ENCODE results near the gene PTBP1.
A peak's percentile ranks its signal among the peaks of the same experiment; 100 is the strongest.

PTBP1 gene

DNA sequence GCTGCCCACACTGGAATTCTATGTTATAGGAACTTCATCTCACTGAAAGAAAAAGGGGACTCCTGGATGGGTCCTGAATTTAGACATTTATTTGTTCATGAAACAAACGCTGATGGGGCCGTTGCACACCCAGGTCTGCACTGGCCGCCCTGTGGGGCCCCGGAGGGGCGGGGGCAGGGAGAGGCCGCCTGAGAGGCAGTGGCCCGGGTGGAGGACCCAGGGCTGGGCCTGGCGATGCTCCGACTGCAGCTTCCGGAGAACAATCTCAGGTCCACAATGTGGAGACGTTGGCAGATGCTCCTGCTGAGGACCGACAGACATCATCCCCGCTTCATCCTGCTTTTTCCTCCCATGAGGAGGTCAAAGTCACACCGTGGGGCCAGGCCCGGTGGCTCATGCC lies 16.3 kb upstream of the PTBP1 start:
- TF ChIP-seq CREB1 (IDR thresholded peaks at IDR 0.05; ENCODE audit: low read depth) (no peak), YY1 (IDR thresholded peaks at IDR 0.05; ENCODE audit: low read depth) (no peak), TAF1 (IDR thresholded peaks at IDR 0.05; ENCODE audit: low read depth) (no peak), FOXM1 (IDR thresholded peaks at IDR 0.05; ENCODE audit: borderline replicate concordance, low read depth) (no peak), TCF12 (IDR thresholded peaks at IDR 0.05; ENCODE audit: low read depth) (no peak), NFIC (IDR thresholded peaks at IDR 0.05) (no peak), CEBPB (IDR thresholded peaks at IDR 0.05) (no peak), RAD21 (IDR thresholded peaks at IDR 0.05; ENCODE audit: low read depth) (no peak), EP300 (IDR thresholded peaks at IDR 0.05; ENCODE audit: borderline replicate concordance) (no peak), EGR1 (IDR thresholded peaks at IDR 0.05) (no peak), ZBTB7A (IDR thresholded peaks at IDR 0.05; ENCODE audit: low read depth) (no peak), TEAD4 (IDR thresholded peaks at IDR 0.05) (no peak)
- TF ChIP-seq, protein P1, sequence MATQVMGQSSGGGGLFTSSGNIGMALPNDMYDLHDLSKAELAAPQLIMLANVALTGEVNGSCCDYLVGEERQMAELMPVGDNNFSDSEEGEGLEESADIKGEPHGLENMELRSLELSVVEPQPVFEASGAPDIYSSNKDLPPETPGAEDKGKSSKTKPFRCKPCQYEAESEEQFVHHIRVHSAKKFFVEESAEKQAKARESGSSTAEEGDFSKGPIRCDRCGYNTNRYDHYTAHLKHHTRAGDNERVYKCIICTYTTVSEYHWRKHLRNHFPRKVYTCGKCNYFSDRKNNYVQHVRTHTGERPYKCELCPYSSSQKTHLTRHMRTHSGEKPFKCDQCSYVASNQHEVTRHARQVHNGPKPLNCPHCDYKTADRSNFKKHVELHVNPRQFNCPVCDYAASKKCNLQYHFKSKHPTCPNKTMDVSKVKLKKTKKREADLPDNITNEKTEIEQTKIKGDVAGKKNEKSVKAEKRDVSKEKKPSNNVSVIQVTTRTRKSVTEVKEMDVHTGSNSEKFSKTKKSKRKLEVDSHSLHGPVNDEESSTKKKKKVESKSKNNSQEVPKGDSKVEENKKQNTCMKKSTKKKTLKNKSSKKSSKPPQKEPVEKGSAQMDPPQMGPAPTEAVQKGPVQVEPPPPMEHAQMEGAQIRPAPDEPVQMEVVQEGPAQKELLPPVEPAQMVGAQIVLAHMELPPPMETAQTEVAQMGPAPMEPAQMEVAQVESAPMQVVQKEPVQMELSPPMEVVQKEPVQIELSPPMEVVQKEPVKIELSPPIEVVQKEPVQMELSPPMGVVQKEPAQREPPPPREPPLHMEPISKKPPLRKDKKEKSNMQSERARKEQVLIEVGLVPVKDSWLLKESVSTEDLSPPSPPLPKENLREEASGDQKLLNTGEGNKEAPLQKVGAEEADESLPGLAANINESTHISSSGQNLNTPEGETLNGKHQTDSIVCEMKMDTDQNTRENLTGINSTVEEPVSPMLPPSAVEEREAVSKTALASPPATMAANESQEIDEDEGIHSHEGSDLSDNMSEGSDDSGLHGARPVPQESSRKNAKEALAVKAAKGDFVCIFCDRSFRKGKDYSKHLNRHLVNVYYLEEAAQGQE (IDR thresholded peaks at IDR 0.05; ENCODE audit: low read depth): no peak
- TF ChIP-seq, protein P2, sequence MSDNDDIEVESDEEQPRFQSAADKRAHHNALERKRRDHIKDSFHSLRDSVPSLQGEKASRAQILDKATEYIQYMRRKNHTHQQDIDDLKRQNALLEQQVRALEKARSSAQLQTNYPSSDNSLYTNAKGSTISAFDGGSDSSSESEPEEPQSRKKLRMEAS (IDR thresholded peaks at IDR 0.05): no peak
- TF ChIP-seq, protein P3, sequence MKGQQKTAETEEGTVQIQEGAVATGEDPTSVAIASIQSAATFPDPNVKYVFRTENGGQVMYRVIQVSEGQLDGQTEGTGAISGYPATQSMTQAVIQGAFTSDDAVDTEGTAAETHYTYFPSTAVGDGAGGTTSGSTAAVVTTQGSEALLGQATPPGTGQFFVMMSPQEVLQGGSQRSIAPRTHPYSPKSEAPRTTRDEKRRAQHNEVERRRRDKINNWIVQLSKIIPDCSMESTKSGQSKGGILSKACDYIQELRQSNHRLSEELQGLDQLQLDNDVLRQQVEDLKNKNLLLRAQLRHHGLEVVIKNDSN (IDR thresholded peaks at IDR 0.05): no peak

DNA sequence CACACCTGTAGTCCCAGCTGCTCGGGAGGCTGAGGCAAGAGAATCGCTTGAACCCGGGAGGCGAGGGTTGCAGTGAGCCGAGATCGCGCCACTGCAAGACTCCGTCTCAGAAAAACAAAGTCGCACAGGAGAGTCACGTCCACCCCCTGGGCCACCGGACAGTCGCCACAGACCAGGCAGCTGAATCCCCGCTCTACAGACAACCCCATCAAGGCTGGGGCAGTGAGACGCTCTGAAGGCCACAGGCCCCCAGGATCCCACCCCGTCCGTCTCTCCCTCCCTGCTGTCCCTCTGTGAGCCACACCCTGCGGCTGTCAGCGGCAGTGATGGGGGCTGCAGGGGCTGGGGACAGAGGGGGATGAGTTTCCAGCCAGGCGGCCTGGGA lies 15.5 kb upstream of the PTBP1 start:
- no peak for TF ChIP-seq FOXM1 (IDR thresholded peaks at IDR 0.05; ENCODE audit: borderline replicate concordance, low read depth)
- no peak for TF ChIP-seq TCF12 (IDR thresholded peaks at IDR 0.05; ENCODE audit: low read depth)
- TF ChIP-seq CEBPB (IDR thresholded peaks at IDR 0.05): no peak
- TF ChIP-seq YY1 (IDR thresholded peaks at IDR 0.05; ENCODE audit: low read depth): no peak
- TF ChIP-seq CREB1 (IDR thresholded peaks at IDR 0.05; ENCODE audit: low read depth): no peak
- TF ChIP-seq ZBTB7A (IDR thresholded peaks at IDR 0.05; ENCODE audit: low read depth): no peak
- TF ChIP-seq, protein P2 (IDR thresholded peaks at IDR 0.05): no peak
- TF ChIP-seq EGR1 (IDR thresholded peaks at IDR 0.05): no peak
- TF ChIP-seq RAD21 (IDR thresholded peaks at IDR 0.05; ENCODE audit: low read depth): no peak

DNA sequence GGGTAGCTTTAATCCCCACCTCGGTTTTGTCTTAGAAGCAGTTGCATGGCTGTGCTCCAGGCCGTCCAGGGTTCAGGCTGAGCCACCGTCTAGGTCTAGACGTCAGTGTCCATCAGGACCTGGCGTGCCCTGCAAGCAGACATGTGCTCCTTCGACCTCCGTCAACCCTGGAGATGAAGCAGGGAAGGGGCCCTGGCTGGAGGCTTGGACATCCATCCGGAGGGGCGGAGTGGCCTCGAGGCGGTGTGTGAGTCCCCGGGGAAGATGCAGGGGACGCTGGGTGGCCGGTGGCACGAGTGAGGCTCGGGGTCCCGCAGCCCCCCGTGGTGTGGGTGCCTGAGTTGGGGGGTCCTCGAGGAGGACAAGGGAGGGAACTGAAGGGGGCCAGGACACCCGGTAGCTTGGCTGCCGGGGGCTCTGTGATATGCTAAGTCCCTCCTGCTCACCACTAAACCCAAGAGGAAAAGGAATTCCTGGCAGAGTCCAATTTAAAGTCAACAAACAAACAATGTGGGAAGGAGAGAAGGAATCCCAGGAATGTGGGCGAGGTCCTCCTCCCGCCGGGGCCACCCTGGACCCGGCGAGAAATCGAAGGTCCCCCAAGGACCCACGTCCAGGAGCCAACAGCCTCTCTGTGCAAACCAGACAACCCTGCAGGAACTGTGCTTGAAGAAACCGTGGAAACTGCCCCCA lies 14.9 kb upstream of the PTBP1 start:
- TF ChIP-seq EGR1 (IDR thresholded peaks at IDR 0.05) (no peak), ZBTB7A (IDR thresholded peaks at IDR 0.05; ENCODE audit: low read depth) (peak; percentile 83), NFIC (IDR thresholded peaks at IDR 0.05) (peak; percentile 89), CREB1 (IDR thresholded peaks at IDR 0.05; ENCODE audit: low read depth) (0 out of 2 replicates have a peak, but pooled peaks have one; percentile 35), CEBPB (IDR thresholded peaks at IDR 0.05) (no peak), YY1 (IDR thresholded peaks at IDR 0.05; ENCODE audit: low read depth) (no peak), RAD21 (IDR thresholded peaks at IDR 0.05; ENCODE audit: low read depth) (peak; percentile 5; the same call in 1 of the 2 replicates), FOXM1 (IDR thresholded peaks at IDR 0.05; ENCODE audit: borderline replicate concordance, low read depth) (peak; percentile 61; the same call in 1 of the 2 replicates), TEAD4 (IDR thresholded peaks at IDR 0.05) (peak; percentile 99), TCF12 (IDR thresholded peaks at IDR 0.05; ENCODE audit: low read depth) (peak; percentile 79), EP300 (IDR thresholded peaks at IDR 0.05; ENCODE audit: borderline replicate concordance) (peak; percentile 76; the same call in 1 of the 2 replicates)
- TF ChIP-seq, protein P1 (IDR thresholded peaks at IDR 0.05; ENCODE audit: low read depth): no peak
- TF ChIP-seq, protein P2 (IDR thresholded peaks at IDR 0.05): peak; percentile 77; the same call in 1 of the 2 replicates

DNA sequence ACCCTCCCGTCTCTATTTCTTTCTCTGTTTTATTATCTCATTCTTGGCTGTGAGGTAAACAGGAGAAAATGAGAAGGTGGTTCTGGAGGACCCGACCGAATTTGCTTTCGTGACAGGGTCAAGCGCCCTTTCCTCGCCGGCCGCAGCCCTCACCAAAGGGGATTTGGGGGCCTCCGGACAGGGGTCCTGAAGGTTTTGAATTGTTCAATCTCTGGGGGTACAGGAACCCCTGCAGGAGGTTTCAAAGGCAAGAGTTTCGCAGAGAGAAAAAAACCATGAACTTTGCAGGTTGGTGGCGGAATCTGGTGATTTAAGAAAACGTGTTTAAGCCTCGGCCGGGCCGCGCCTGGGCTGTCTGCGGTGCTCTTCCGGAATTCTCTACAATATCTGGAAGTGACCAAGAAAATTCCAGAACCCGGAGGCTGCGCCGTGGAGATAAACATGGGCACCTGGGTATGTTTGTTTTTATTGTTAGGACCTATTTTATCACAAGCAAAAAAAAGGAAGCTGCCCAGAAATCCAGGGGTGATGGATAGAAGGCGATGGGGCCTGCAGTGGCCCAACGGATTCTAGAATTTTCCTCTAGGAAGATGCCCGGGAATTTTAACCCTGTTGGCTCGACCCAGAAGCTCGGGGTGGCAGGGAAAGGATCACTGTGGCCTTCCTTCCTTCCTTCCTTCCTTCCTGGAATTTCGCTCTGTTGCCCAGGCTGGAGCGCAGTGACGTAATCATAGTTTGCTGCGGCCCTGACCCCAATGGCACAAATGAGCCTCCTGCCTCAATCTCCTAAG lies 14.2 kb upstream of the PTBP1 start:
- TF ChIP-seq FOXM1 (IDR thresholded peaks at IDR 0.05; ENCODE audit: borderline replicate concordance, low read depth) (peak; percentile 12; the same call in 1 of the 2 replicates), TEAD4 (IDR thresholded peaks at IDR 0.05) (no peak)
- TF ChIP-seq, protein P2 (IDR thresholded peaks at IDR 0.05): peak; percentile 32; the same call in 1 of the 2 replicates

DNA sequence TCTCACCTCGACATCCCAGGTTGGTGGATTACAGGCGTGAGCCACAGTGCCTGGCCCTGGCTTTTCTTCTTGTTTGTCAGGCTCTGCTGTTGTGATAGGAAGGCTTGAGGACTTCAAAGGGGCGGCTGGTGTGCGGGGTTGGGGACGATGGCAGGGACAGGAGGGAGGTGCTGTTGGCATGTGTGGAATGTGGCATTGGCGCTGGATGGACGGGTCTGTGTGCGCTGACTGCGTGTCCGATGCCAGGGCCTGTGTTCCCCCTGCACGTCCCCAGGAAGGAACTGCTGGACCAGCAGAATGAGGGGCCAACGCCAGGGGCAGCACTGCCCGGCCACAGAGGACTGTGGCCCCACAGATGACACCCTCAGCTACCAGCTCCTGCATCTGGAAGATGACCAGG lies 12.7 kb upstream of the PTBP1 start:
- no peak for TF ChIP-seq ZBTB7A (IDR thresholded peaks at IDR 0.05; ENCODE audit: low read depth)
- TF ChIP-seq YY1 (IDR thresholded peaks at IDR 0.05; ENCODE audit: low read depth): no peak
- no peak for TF ChIP-seq NFIC (IDR thresholded peaks at IDR 0.05)
- TF ChIP-seq, protein P1 (IDR thresholded peaks at IDR 0.05; ENCODE audit: low read depth): no peak
- TF ChIP-seq CREB1 (IDR thresholded peaks at IDR 0.05; ENCODE audit: low read depth): no peak
- no peak for TF ChIP-seq TAF1 (IDR thresholded peaks at IDR 0.05; ENCODE audit: low read depth)
- TF ChIP-seq TCF12 (IDR thresholded peaks at IDR 0.05; ENCODE audit: low read depth): 0 out of 2 replicates have a peak, but pooled peaks have one; percentile 32
- TF ChIP-seq, protein P3 (IDR thresholded peaks at IDR 0.05): no peak
- TF ChIP-seq RAD21 (IDR thresholded peaks at IDR 0.05; ENCODE audit: low read depth): no peak
- no peak for TF ChIP-seq FOXM1 (IDR thresholded peaks at IDR 0.05; ENCODE audit: borderline replicate concordance, low read depth)
- peak; percentile 86 for TF ChIP-seq TEAD4 (IDR thresholded peaks at IDR 0.05)
- TF ChIP-seq, protein P2 (IDR thresholded peaks at IDR 0.05): peak; percentile 26; the same call in 1 of the 2 replicates
- no peak for TF ChIP-seq CEBPB (IDR thresholded peaks at IDR 0.05)
